ENCODE measurements around the gene CPA1. TPM values are rescaled to one million over a fixed set of nuclear protein-coding genes. Genes with fewer than 3 reads are reported as not detected.

CPA1 gene
- total and polyA plus RNA-seq, 9 of the 15 experiments (the other 6 are each of a cell fraction or from before 2014, with no cell fraction given): 6.5 TPM; not detected in 8

GRCh38 chr7:130372402-130373165 is 7.7 kb upstream of the CPA1 start (continued):
- peak in 1 of 3 experiments; percentile 61 for TF ChIP-seq YY1 (IDR thresholded peaks at IDR 0.05; ENCODE audit: borderline replicate concordance in 1 of 3, control insufficient read depth in 1 of 3, extremely low read depth in 1 of 3, insufficient read depth in 3 of 3, insufficient read length in 1 of 3, insufficient replicate concordance in 2 of 3, low read depth in 1 of 3, low read length in 2 of 3)

GRCh38 chr7:130374507-130374906 is 5.8 kb upstream of the CPA1 start:
- Histone ChIP-seq H2AFZ (ENCODE audit: low read depth, low read length) (peak overlapping the region; percentile 84), H4K20me1 (replicated peaks; ENCODE audit: control insufficient read depth, insufficient read depth, low read length) (no peaks in the 10 kb centered on the region), H3K9ac (ENCODE audit: insufficient read depth in 1 of 2, low read depth in 2 of 2, low read length in 2 of 2) (no peak overlapping the region), H3K9me1 (ENCODE audit: control insufficient read depth, insufficient read depth, low read length) (no peaks in the 10 kb centered on the region), H3K4me1 (replicated peaks in 1 of 2; ENCODE audit: control insufficient read depth in 2 of 2, insufficient read depth in 2 of 2, low read length in 2 of 2) (peaks cover 11% of the 10 kb centered on the region in 2 experiments), H3K4me2 (ENCODE audit: insufficient read depth, low read length) (no peak overlapping the region), H3K27ac (ENCODE audit: extremely low read depth, low read depth, low read length) (no peak overlapping the region), H3K4me3 (no peak overlapping the region), H3K79me2 (ENCODE audit: control insufficient read depth, insufficient read depth, low read length) (no peaks in the 10 kb centered on the region), H3K9me3 (replicated peaks; ENCODE audit: control insufficient read depth, insufficient read depth, low read depth, low read length) (0 out of 2 replicates have a peak, but pooled peaks cover 3% of the 10 kb centered on the region), H3K27me3 (ENCODE audit: control insufficient read depth in 2 of 2, insufficient read depth in 2 of 2, low read length in 2 of 2) (peaks cover 0 to 11% of the 10 kb centered on the region in 2 experiments; a peak in 1 of 5 replicates), H3K36me3 (ENCODE audit: control insufficient read depth, insufficient read depth, low read length) (no peaks in the 10 kb centered on the region)
- BruUV-seq (replicated peaks): no TSS peak
- DNase-seq (ENCODE audit: extremely low read depth in 1 of 4, low spot score in 3 of 4) (no peak), ATAC-seq (no peak), FAIRE-seq (no peak)
- in situ Hi-C loops (cut with MboI): no loop called here
- ChIA-PET CTCF (ENCODE audit: low intra/inter-chr PET ratio) (no interaction called here), POLR2A (no interaction called here)
- WGBS (ENCODE audit: insufficient coverage, low coverage, missing lambda C conversion rate): 20% methylated on average over 6 of the region's 6 CpGs
- no peak for TF ChIP-seq MAFK (IDR thresholded peaks at IDR 0.05; ENCODE audit: low read length)
- no peak for TF ChIP-seq HSF4 (CRISPR knock-in tag; IDR thresholded peaks at IDR 0.05; ENCODE audit: borderline replicate concordance)
- no peak for TF ChIP-seq CREB1 (IDR thresholded peaks at IDR 0.05)
- TF ChIP-seq CREB1 (CRISPR knock-in tag; IDR thresholded peaks at IDR 0.05): no peak
- TF ChIP-seq MTA3 (IDR thresholded peaks at IDR 0.05; ENCODE audit: borderline replicate concordance): no peak
- no peak for TF ChIP-seq SIRT6 (IDR thresholded peaks at IDR 0.05; ENCODE audit: low read depth, low read length)
- TF ChIP-seq ZNF133 (CRISPR knock-in tag; IDR thresholded peaks at IDR 0.05): no peak
- no peak for TF ChIP-seq TRIM28 (IDR thresholded peaks at IDR 0.05)
- TF ChIP-seq FOSL1 (tag; conservative IDR thresholded peaks at IDR 0.05): no peak
- no peak for TF ChIP-seq POLR2A (conservative IDR thresholded peaks at IDR 0.05)
- intact Hi-C loops (cut with micrococcal nuclease): no loop called here

Data from K562 (cell line).